ENCODE results near the gene PATZ1.

The PATZ1 gene

DNA sequence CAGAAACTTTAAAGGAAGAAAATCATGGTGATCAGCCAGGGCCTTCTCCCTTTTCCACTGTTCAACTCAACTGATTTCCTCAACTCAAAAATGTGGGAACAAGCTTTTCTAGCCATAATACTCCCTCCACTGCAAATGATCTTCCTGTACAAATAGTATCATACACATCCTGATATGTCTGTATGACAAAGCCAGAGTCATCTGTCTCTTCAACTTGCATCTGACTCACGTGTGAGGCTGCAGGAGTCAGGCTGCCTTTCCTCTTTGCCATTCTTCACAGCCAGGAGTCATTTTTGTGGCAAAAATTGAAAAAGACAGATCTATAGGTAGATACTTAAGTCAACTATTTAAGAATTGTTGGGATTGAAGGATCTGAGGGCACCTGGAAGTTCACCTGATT lies 13.3 kb downstream of the PATZ1 start:
- TF ChIP-seq, protein P1, sequence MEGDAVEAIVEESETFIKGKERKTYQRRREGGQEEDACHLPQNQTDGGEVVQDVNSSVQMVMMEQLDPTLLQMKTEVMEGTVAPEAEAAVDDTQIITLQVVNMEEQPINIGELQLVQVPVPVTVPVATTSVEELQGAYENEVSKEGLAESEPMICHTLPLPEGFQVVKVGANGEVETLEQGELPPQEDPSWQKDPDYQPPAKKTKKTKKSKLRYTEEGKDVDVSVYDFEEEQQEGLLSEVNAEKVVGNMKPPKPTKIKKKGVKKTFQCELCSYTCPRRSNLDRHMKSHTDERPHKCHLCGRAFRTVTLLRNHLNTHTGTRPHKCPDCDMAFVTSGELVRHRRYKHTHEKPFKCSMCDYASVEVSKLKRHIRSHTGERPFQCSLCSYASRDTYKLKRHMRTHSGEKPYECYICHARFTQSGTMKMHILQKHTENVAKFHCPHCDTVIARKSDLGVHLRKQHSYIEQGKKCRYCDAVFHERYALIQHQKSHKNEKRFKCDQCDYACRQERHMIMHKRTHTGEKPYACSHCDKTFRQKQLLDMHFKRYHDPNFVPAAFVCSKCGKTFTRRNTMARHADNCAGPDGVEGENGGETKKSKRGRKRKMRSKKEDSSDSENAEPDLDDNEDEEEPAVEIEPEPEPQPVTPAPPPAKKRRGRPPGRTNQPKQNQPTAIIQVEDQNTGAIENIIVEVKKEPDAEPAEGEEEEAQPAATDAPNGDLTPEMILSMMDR (conservative IDR thresholded peaks at IDR 0.05; ENCODE audit: low read depth, low read length) = no peak
- Histone ChIP-seq H3K4me3 (IDR thresholded peaks at IDR 0.05; ENCODE audit: insufficient read depth, low read depth, low read length) (no peak overlapping the region), H3K4me2 (no peak overlapping the region), H4K20me1 (ENCODE audit: insufficient read depth) (no peaks in the 10 kb centered on the region), H3K4me1 (ENCODE audit: low read depth, poor library complexity, severe bottlenecking) (peaks cover 8% of the 10 kb centered on the region), H3K27ac (no peak overlapping the region), H3K27me3 (ENCODE audit: insufficient read depth, low read depth) (no peaks in the 10 kb centered on the region), H3K9ac (no peak overlapping the region), H2AFZ (ENCODE audit: low read depth) (no peak overlapping the region), H3K79me2 (ENCODE audit: insufficient read depth, low read depth) (no peaks in the 10 kb centered on the region), H3K36me3 (ENCODE audit: insufficient read depth) (no peaks in the 10 kb centered on the region; the same call in 1 of the 2 replicates)

DNA sequence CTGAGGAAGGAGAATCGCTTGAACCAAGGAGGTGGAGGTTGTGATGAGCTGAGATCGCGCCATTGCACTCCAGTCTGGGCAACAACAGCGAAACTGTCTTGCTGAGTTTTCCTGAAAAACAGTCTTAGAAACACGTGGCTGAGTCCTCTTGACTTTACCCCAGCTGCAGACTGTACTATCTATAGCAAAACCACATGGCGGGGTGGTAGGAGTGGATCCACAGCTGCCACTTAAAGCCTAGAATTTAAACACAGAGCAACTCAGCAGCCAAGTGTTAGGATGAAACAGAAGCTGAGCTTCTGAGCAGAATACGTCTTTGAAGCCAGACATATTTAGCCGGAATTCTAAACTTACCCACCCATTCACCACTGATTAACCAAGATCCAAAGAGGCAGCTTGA lies 14.1 kb downstream of the PATZ1 start:
- no peak overlapping the region for H3K9ac ChIP-seq
- H3K36me3 ChIP-seq (ENCODE audit: insufficient read depth) = no peaks in the 10 kb centered on the region; the same call in 1 of the 2 replicates
- no peaks in the 10 kb centered on the region for H3K79me2 ChIP-seq (ENCODE audit: insufficient read depth, low read depth)
- no peak overlapping the region for H3K4me2 ChIP-seq
- H3K4me3 ChIP-seq (IDR thresholded peaks at IDR 0.05; ENCODE audit: insufficient read depth, low read depth, low read length) = no peak overlapping the region
- H3K4me1 ChIP-seq (ENCODE audit: low read depth, poor library complexity, severe bottlenecking) = peaks cover 8% of the 10 kb centered on the region
- TF ChIP-seq, protein P1 (conservative IDR thresholded peaks at IDR 0.05; ENCODE audit: low read depth, low read length) = no peak
- H4K20me1 ChIP-seq (ENCODE audit: insufficient read depth) = no peaks in the 10 kb centered on the region
- no peaks in the 10 kb centered on the region for H3K27me3 ChIP-seq (ENCODE audit: insufficient read depth, low read depth)
- no peak overlapping the region for H2AFZ ChIP-seq (ENCODE audit: low read depth)
- no peak overlapping the region for H3K27ac ChIP-seq

DNA sequence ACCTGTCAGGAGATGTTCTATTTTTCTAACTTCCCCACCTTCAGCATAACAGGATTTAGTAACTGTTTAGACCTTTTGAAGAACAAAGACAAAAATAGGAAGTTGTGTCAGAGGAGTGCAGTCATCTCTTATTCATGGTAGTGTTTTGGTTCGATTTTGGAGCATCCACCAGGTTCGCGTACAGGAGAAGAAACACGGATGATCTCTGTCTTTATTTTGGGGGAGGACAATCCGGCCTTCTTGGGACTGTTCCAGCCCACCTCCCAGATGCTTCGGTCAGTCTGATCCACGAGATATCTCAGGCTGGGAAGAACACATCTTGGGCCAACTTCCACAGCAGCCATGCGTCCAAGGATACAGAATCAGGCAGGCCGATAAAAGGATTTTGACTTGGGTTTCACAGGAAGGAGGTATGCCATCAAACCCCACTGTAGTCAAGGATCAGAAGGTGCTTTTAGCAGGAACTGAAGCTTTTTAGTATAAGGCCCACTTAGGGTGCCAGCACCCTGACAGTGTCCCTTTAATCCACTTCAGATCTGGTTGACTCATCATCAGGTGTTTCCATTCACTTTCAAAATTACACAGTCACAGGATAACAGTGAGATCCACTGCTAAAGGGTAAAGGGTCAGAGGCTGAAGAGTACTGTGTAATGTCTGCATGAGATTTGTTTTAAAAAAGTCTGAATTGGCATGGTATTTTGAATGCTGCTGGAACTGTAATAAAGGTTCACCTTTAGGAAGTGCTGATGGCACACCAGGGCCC lies 16.5 kb downstream of the PATZ1 start:
- Histone ChIP-seq H3K9ac (no peak overlapping the region), H4K20me1 (ENCODE audit: insufficient read depth) (no peaks in the 10 kb centered on the region), H3K4me2 (no peak overlapping the region), H2AFZ (ENCODE audit: low read depth) (no peak overlapping the region), H3K79me2 (ENCODE audit: insufficient read depth, low read depth) (no peaks in the 10 kb centered on the region), H3K4me1 (ENCODE audit: low read depth, poor library complexity, severe bottlenecking) (peaks cover 8% of the 10 kb centered on the region), H3K4me3 (IDR thresholded peaks at IDR 0.05; ENCODE audit: insufficient read depth, low read depth, low read length) (no peak overlapping the region), H3K36me3 (ENCODE audit: insufficient read depth) (no peaks in the 10 kb centered on the region; the same call in 1 of the 2 replicates), H3K27ac (no peak overlapping the region), H3K27me3 (ENCODE audit: insufficient read depth, low read depth) (no peaks in the 10 kb centered on the region)
- TF ChIP-seq, protein P1 (conservative IDR thresholded peaks at IDR 0.05; ENCODE audit: low read depth, low read length) = no peak

DNA sequence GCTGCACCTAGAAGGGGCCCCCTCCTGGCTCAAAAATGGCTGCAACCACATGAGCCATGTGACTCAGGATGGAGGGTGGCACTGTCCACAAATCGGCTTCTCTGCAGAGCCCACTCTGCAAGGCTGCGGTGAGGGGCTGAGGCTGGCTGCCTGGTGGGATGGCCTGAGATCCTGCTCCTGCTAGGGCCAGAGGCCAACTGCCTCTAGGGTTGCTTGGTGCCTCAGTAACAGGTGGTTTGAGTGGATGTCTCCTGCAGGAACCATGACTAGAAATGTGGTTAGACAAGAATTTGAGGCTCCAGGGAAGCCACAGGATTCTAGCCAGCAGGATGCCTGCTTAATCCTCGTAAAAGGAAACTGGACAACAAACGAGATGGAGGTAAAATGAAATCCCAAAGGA lies 17.1 kb downstream of the PATZ1 start:
- no peak overlapping the region for H3K4me2 ChIP-seq
- no peak overlapping the region for H3K9ac ChIP-seq
- H3K4me3 ChIP-seq (IDR thresholded peaks at IDR 0.05; ENCODE audit: insufficient read depth, low read depth, low read length) = no peak overlapping the region
- peaks cover 8% of the 10 kb centered on the region for H3K4me1 ChIP-seq (ENCODE audit: low read depth, poor library complexity, severe bottlenecking)
- no peak overlapping the region for H2AFZ ChIP-seq (ENCODE audit: low read depth)
- no peaks in the 10 kb centered on the region for H3K27me3 ChIP-seq (ENCODE audit: insufficient read depth, low read depth)
- TF ChIP-seq, protein P1 (conservative IDR thresholded peaks at IDR 0.05; ENCODE audit: low read depth, low read length) = no peak
- H3K36me3 ChIP-seq (ENCODE audit: insufficient read depth) = no peaks in the 10 kb centered on the region; the same call in 1 of the 2 replicates
- no peaks in the 10 kb centered on the region for H4K20me1 ChIP-seq (ENCODE audit: insufficient read depth)
- no peak overlapping the region for H3K27ac ChIP-seq
- H3K79me2 ChIP-seq (ENCODE audit: insufficient read depth, low read depth) = no peaks in the 10 kb centered on the region
